AG08396 (cell line): Measurements from ENCODE around the gene BTNL9.
"Not testable (repeated sequence)": the region's sequence is repeated elsewhere in the genome, so short reads cannot be mapped to it uniquely, and the experiment has no call there.

ENCODE experiments used
- DNase-seq: peaks from one replicate; pipeline ENCODE4 v3.0.0; 2012; ENCODE audit warnings: low spot score, mixed read lengths

Gene BTNL9

GRCh38 chr5:181039931-181040630 lies at the start of gene BTNL9:
BTNL9 (plus strand) TSS chr5:181040266; CDS start chr5:181045490, 5,224 bp downstream.
- no peak for DNase-seq

- DNase-seq: no peak
Observed at GRCh38 chr5:180990882-180991242, 49.2 kb upstream of the BTNL9 start.

GRCh38 chr5:181001947-181002346 lies 38.1 kb upstream of the BTNL9 start:
- no peak for DNase-seq

GRCh38 chr5:181005791-181006190 lies 34.3 kb upstream of the BTNL9 start:
- no peak for DNase-seq

- no peak for DNase-seq
Observed at GRCh38 chr5:181008136-181008535, 31.9 kb upstream of the BTNL9 start.

GRCh38 chr5:181010018-181010417 lies 30.0 kb upstream of the BTNL9 start:
- DNase-seq: not testable (repeated sequence)

GRCh38 chr5:181014654-181015053 lies 25.4 kb upstream of the BTNL9 start:
- not testable (repeated sequence) for DNase-seq

GRCh38 chr5:181017448-181017847 lies 22.6 kb upstream of the BTNL9 start:
- DNase-seq: not testable (repeated sequence)

GRCh38 chr5:181020688-181021087 lies 19.4 kb upstream of the BTNL9 start:
- no peak for DNase-seq

GRCh38 chr5:181024245-181025064 lies 15.6 kb upstream of the BTNL9 start:
- no peak for DNase-seq

GRCh38 chr5:181027452-181028031 lies 12.5 kb upstream of the BTNL9 start:
- no peak for DNase-seq

- DNase-seq: no peak
Observed at GRCh38 chr5:181028032-181028819, 11.8 kb upstream of the BTNL9 start.

GRCh38 chr5:181031716-181032115 lies 8.3 kb upstream of the BTNL9 start:
- no peak for DNase-seq

GRCh38 chr5:181035991-181036815 lies 3.9 kb upstream of the BTNL9 start:
- no peak for DNase-seq

GRCh38 chr5:181036816-181037364 lies 3.2 kb upstream of the BTNL9 start:
- DNase-seq: no peak

GRCh38 chr5:181037365-181037861 lies 2.7 kb upstream of the BTNL9 start:
- no peak for DNase-seq

GRCh38 chr5:181039471-181039870 lies 595 bp upstream of the BTNL9 start:
- DNase-seq: no peak

- no peak for DNase-seq
Observed at GRCh38 chr5:181040631-181040945, 522 bp downstream of the BTNL9 start.

GRCh38 chr5:181041043-181041442 lies 977 bp downstream of the BTNL9 start:
- no peak for DNase-seq

GRCh38 chr5:181042036-181042713 lies 2.1 kb downstream of the BTNL9 start:
- no peak for DNase-seq
